Tibial nerve (tissue), 4 donors: Measurements from ENCODE around the gene TMEM156.

Source experiments
- CTCF ChIP-seq, 5 experiments: fragments of 200-600 bp in 3 of 5; fragments of 450-650 bp in 2 of 5; sonication (generic) in 3 of 5; IDR thresholded peaks; one replicate each; pipeline ENCODE4 v1.5.1; 2016 to 2019; ENCODE audit warnings: antibody characterized with exemption in 5 of 5, mild to moderate bottlenecking in 3 of 5, moderate library complexity in 2 of 5
- EP300 ChIP-seq, 2 donors: sonication (generic); formaldehyde crosslinking; IDR thresholded peaks; one replicate each; pipeline ENCODE4 v1.6.1; 2017; ENCODE audit warnings: antibody characterized with exemption in 2 of 2, mild to moderate bottlenecking in 1 of 2
- POLR2A ChIP-seq, 2 donors: fragments of 450-650 bp; IDR thresholded peaks; one replicate each; pipeline ENCODE4 v1.6.1; 2017; ENCODE audit warnings: antibody characterized with exemption in 2 of 2, mild to moderate bottlenecking in 2 of 2, moderate library complexity in 2 of 2

- no peak for TF ChIP-seq CTCF (IDR thresholded peaks at IDR 0.05)
- TF ChIP-seq POLR2A (IDR thresholded peaks at IDR 0.05): no peak
- no peak for TF ChIP-seq EP300 (IDR thresholded peaks at IDR 0.05)
These were observed 19.3 kb upstream of the TMEM156 start for GRCh38 chr4:39051492-39051891.
